Peyer's patch (tissue), 4 donors: ENCODE data around the gene ADGRL3.

Source experiments
- CTCF ChIP-seq, 6 experiments: fragments of 450-650 bp in 4 of 6; fragments of 200-600 bp in 2 of 6; sonication (generic) in 1 of 6; IDR thresholded peaks; one replicate each; pipeline ENCODE4 v1.5.1; 2017 to 2019; ENCODE audit warnings: antibody characterized with exemption in 6 of 6, mild to moderate bottlenecking in 3 of 6, moderate library complexity in 1 of 6
- POLR2A ChIP-seq, 2 donors: fragments of 450-650 bp; IDR thresholded peaks; one replicate each; pipeline ENCODE4 v1.5.1; 2017; ENCODE audit warnings: antibody characterized with exemption in 2 of 2, mild to moderate bottlenecking in 2 of 2, moderate library complexity in 2 of 2

GRCh38 chr4:62057031-62057430 lies 856.9 kb downstream of the ADGRL3 start:
- TF ChIP-seq CTCF (IDR thresholded peaks at IDR 0.05) (no peak), POLR2A (IDR thresholded peaks at IDR 0.05) (no peak)
